Activated naive CD8-positive, alpha-beta T cell treated with anti-CD3 and anti-CD28 coated beads, Interleukin-2, amount 10 ng/mL, durations not matched to agents 7 days and 5 days (primary cell): Measurements from ENCODE around the gene SHTN1. TPM values are rescaled to one million over a fixed set of nuclear protein-coding genes. Genes with fewer than 3 reads are reported as not detected.

Experiments used
- ATAC-seq: fragments of 150-1000 bp; cut with Tn5 transposase; one replicate; pipeline ENCODE4 v1.10.0; 2021; ENCODE audit warnings: low read depth, moderate library complexity
- POLR2A ChIA-PET: fragments of 350-600 bp; sonication (Branson Sonifier 250); formaldehyde crosslinking; loops from one replicate; lab custom pipeline; 2021; ENCODE audit warnings: antibody characterized with exemption; lab: Charles Lee
- DNase-seq: peaks from one replicate; pipeline ENCODE4 v3.0.0; 2021
- H3K27ac Mint-ChIP-seq: one replicate; pipeline ENCODE4 v1.8.0; 2022; ENCODE audit warnings: mild to moderate bottlenecking, mixed read lengths
- H3K27me3 Mint-ChIP-seq: one replicate; pipeline ENCODE4 v1.8.0; 2022; ENCODE audit warnings: mild to moderate bottlenecking, moderate library complexity, mixed read lengths
- H3K36me3 Mint-ChIP-seq: one replicate; pipeline ENCODE4 v1.8.0; 2021; ENCODE audit warnings: mild to moderate bottlenecking, mixed read lengths
- H3K4me1 Mint-ChIP-seq: one replicate; pipeline ENCODE4 v1.8.0; 2021; ENCODE audit warnings: mixed read lengths
- H3K4me3 Mint-ChIP-seq: one replicate; pipeline ENCODE4 v1.8.0; 2022; ENCODE audit warnings: mild to moderate bottlenecking, moderate library complexity, mixed read lengths
- H3K9me3 Mint-ChIP-seq: one replicate; pipeline ENCODE4 v1.8.0; 2021; ENCODE audit warnings: mixed read lengths
- total RNA-seq, 2 experiments: library from RNA; stranded (reverse); gene quantifications; one replicate each; pipeline ENCODE4 v1.2.3, GENCODE V29; 2021

The SHTN1 gene
- total RNA-seq, 2 experiments from 2014 or later, result 0.54 to 0.61 TPM

- no peak overlapping the region for H3K27ac Mint-ChIP-seq
- no peaks in the 10 kb centered on the region for H3K4me1 Mint-ChIP-seq
- no peak for DNase-seq
- H3K27me3 Mint-ChIP-seq, result peaks cover 2% of the 10 kb centered on the region
- ATAC-seq, result no peak
- peaks cover 2% of the 10 kb centered on the region for H3K9me3 Mint-ChIP-seq
- POLR2A ChIA-PET, result no interaction called here
- H3K36me3 Mint-ChIP-seq, result no peaks in the 10 kb centered on the region
- no peak overlapping the region for H3K4me3 Mint-ChIP-seq
Measured at GRCh38 chr10:116868722-116869121, 136.3 kb downstream of the SHTN1 start.

- Mint-ChIP-seq H3K36me3 (no peaks in the 10 kb centered on the region), H3K27me3 (peaks cover 2% of the 10 kb centered on the region), H3K4me3 (no peak overlapping the region), H3K9me3 (peaks cover 2% of the 10 kb centered on the region), H3K27ac (no peak overlapping the region), H3K4me1 (no peaks in the 10 kb centered on the region)
- POLR2A ChIA-PET, result no interaction called here
- no peak for ATAC-seq
- no peak for DNase-seq
Measured at GRCh38 chr10:116868198-116868676, 136.8 kb downstream of the SHTN1 start.

GRCh38 chr10:116866987-116867595 is 137.9 kb downstream of the SHTN1 start:
- Mint-ChIP-seq H3K27me3 (peaks cover 2% of the 10 kb centered on the region), H3K9me3 (no peaks in the 10 kb centered on the region), H3K36me3 (no peaks in the 10 kb centered on the region), H3K27ac (no peak overlapping the region), H3K4me1 (no peaks in the 10 kb centered on the region), H3K4me3 (no peak overlapping the region)
- ATAC-seq (no peak), DNase-seq (no peak)
- POLR2A ChIA-PET, result no interaction called here

- Mint-ChIP-seq H3K27ac (no peak overlapping the region), H3K27me3 (peaks cover 2% of the 10 kb centered on the region), H3K36me3 (no peaks in the 10 kb centered on the region), H3K4me3 (no peak overlapping the region), H3K4me1 (no peaks in the 10 kb centered on the region), H3K9me3 (no peaks in the 10 kb centered on the region)
- DNase-seq, result no peak
- no peak for ATAC-seq
- POLR2A ChIA-PET, result no interaction called here
Measured at GRCh38 chr10:116866066-116866465, 138.9 kb downstream of the SHTN1 start.

- Mint-ChIP-seq H3K4me1 (no peaks in the 10 kb centered on the region), H3K27me3 (peaks cover 2% of the 10 kb centered on the region), H3K36me3 (no peaks in the 10 kb centered on the region), H3K4me3 (no peak overlapping the region), H3K27ac (no peak overlapping the region), H3K9me3 (no peaks in the 10 kb centered on the region)
- POLR2A ChIA-PET, result no interaction called here
- DNase-seq, result no peak
- no peak for ATAC-seq
Measured at GRCh38 chr10:116864436-116864835, 140.6 kb downstream of the SHTN1 start.

GRCh38 chr10:116861796-116862195 is 143.2 kb downstream of the SHTN1 start:
- Mint-ChIP-seq H3K27ac (no peak overlapping the region), H3K36me3 (no peaks in the 10 kb centered on the region), H3K4me3 (no peak overlapping the region), H3K4me1 (no peaks in the 10 kb centered on the region), H3K27me3 (no peaks in the 10 kb centered on the region), H3K9me3 (peaks cover 2% of the 10 kb centered on the region)
- ATAC-seq (no peak), DNase-seq (no peak)
- POLR2A ChIA-PET, result no interaction called here

GRCh38 chr10:116857156-116857555 is 147.8 kb downstream of the SHTN1 start:
- no peak overlapping the region for H3K4me3 Mint-ChIP-seq

GRCh38 chr10:116853701-116854100 is 151.3 kb downstream of the SHTN1 start:
- Mint-ChIP-seq H3K4me1 (peaks cover 2% of the 10 kb centered on the region), H3K36me3 (no peaks in the 10 kb centered on the region), H3K27me3 (peaks cover 29% of the 10 kb centered on the region), H3K4me3 (no peak overlapping the region), H3K9me3 (peaks cover 2% of the 10 kb centered on the region), H3K27ac (no peak overlapping the region)
- no peak for ATAC-seq
- DNase-seq, result no peak
- POLR2A ChIA-PET, result no interaction called here

More at GRCh38 chr10:116857156-116857555, 147.8 kb downstream of the SHTN1 start:
- H3K4me1 Mint-ChIP-seq, result no peaks in the 10 kb centered on the region
- no peak overlapping the region for H3K27ac Mint-ChIP-seq
- H3K9me3 Mint-ChIP-seq, result peaks cover 2% of the 10 kb centered on the region
- no peaks in the 10 kb centered on the region for H3K36me3 Mint-ChIP-seq
- H3K27me3 Mint-ChIP-seq, result no peaks in the 10 kb centered on the region
- DNase-seq, result no peak
- POLR2A ChIA-PET, result no interaction called here
- no peak for ATAC-seq

GRCh38 chr10:116853287-116853686 is 151.7 kb downstream of the SHTN1 start:
- POLR2A ChIA-PET, result no interaction called here
- Mint-ChIP-seq H3K9me3 (peaks cover 2% of the 10 kb centered on the region), H3K27me3 (peaks cover 33% of the 10 kb centered on the region), H3K27ac (no peak overlapping the region), H3K4me3 (no peak overlapping the region), H3K36me3 (no peaks in the 10 kb centered on the region), H3K4me1 (peaks cover 3% of the 10 kb centered on the region)
- ATAC-seq, result no peak
- DNase-seq, result no peak

- H3K4me3 Mint-ChIP-seq, result no peak overlapping the region
- H3K4me1 Mint-ChIP-seq, result peaks cover 8% of the 10 kb centered on the region
- H3K9me3 Mint-ChIP-seq, result peaks cover 1% of the 10 kb centered on the region
- H3K27ac Mint-ChIP-seq, result no peak overlapping the region
- POLR2A ChIA-PET, result no interaction called here
- ATAC-seq (no peak), DNase-seq (no peak)
- no peaks in the 10 kb centered on the region for H3K36me3 Mint-ChIP-seq
- H3K27me3 Mint-ChIP-seq, result peaks cover 43% of the 10 kb centered on the region
Measured at GRCh38 chr10:116852246-116852645, 152.7 kb downstream of the SHTN1 start.

- H3K9me3 Mint-ChIP-seq, result no peaks in the 10 kb centered on the region
- H3K27me3 Mint-ChIP-seq, result peaks cover 47% of the 10 kb centered on the region
- ATAC-seq (no peak), DNase-seq (no peak)
- POLR2A ChIA-PET, result no interaction called here
- peaks cover 8% of the 10 kb centered on the region for H3K4me1 Mint-ChIP-seq
- no peaks in the 10 kb centered on the region for H3K36me3 Mint-ChIP-seq
- H3K4me3 Mint-ChIP-seq, result peak overlapping the region; percentile 13
- H3K27ac Mint-ChIP-seq, result no peak overlapping the region
Measured at GRCh38 chr10:116850058-116850611, 154.9 kb downstream of the SHTN1 start.

GRCh38 chr10:116849248-116850057 is 155.5 kb downstream of the SHTN1 start, which contains the start of gene ENO4:
TSS of gene ENO4 (plus strand) at chr10:116849499. CDS start at chr10:116849567, 68 bp downstream.
- no peak for DNase-seq
- H3K27me3 Mint-ChIP-seq, result peaks cover 47% of the 10 kb centered on the region
- peak within 1 kb of the TSS; percentile 58 for H3K4me3 Mint-ChIP-seq
- no peaks in the 10 kb centered on the region for H3K9me3 Mint-ChIP-seq
- POLR2A ChIA-PET, result no interaction called here
- peak; percentile 47 for ATAC-seq
- H3K4me1 Mint-ChIP-seq, result peaks cover 8% of the 10 kb centered on the region
- H3K36me3 Mint-ChIP-seq, result no peaks in the 10 kb centered on the region
- H3K27ac Mint-ChIP-seq, result no peak within 1 kb of the TSS

- no peak for ATAC-seq
- peak overlapping the region; percentile 58 for H3K4me3 Mint-ChIP-seq
- peaks cover 47% of the 10 kb centered on the region for H3K27me3 Mint-ChIP-seq
- peaks cover 8% of the 10 kb centered on the region for H3K4me1 Mint-ChIP-seq
- no peaks in the 10 kb centered on the region for H3K9me3 Mint-ChIP-seq
- no peak for DNase-seq
- H3K27ac Mint-ChIP-seq, result no peak overlapping the region
- H3K36me3 Mint-ChIP-seq, result no peaks in the 10 kb centered on the region
- POLR2A ChIA-PET, result no interaction called here
Measured at GRCh38 chr10:116848944-116849247, 156.1 kb downstream of the SHTN1 start.
